ENCODE data around the gene PDE4B. TPM values are rescaled to one million over a fixed set of nuclear protein-coding genes. Genes with fewer than 3 reads are reported as not detected.
"Not testable (repeated sequence)": the region's sequence is repeated elsewhere in the genome, so short reads cannot be mapped to it uniquely, and the experiment has no call there.

PDE4B gene
- total RNA-seq, 1 donor from 2014 or later: 163 TPM

DNA sequence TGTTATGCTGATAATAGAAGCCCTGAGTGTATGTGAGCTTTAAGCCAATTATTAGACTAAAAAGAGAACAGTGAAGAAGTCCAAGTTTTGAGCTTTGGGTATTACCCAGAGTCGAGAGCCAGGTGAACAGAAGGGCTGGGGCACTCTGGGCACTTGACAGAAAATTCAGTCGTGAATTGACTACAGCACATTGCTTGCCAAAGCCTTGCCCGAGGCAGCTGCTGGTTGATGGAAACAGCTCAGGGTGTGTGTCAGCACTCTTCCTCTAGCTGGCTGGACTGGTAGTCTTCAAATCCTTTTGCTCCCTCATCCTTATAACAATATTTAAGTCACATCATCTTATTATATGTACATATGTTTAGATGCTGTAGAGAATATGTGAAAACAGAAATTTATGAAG is 21.3 kb downstream of the PDE4B start:
- peak in 1 of 2 donors; percentile 54 for DNase-seq (ENCODE audit: low read depth in 2 of 2)

DNA sequence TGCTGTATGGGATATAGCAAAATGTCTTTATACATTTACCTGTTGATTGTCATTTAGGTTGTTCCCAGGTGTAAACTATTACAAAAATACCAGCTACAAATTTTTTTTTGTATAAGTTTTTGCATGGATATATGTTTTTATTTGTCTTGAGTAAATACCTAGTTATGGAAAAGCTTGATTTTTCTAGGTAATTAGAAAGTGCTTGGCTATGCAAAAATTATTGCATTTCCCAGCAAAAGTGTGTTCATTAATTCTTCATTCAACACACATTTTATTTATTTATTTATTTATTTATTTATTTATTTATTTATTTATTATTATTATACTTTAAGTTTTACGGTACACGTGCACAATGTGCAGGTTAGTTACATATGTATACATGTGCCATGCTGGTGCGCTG is 22.1 kb downstream of the PDE4B start:
- no peak for DNase-seq (ENCODE audit: low read depth in 2 of 2)

DNA sequence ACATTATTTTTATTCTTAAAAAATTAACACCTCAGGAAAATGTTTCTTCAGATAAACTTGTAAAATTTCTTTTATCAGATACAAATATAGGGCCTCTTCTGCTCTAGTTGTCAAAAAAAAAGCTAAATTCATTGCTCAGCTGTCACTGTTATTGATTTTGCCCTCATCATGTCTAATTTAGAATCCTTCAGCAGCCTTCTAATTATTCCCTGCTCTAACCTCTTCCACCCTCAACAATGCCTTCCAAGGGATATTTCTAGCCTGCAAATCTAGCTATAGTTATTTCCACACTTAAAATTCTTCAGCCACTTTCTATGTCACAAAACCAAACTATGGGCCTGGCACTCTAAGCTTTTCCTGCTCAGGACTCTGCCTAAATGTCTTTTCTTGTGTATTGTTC is 25.2 kb downstream of the PDE4B start:
- DNase-seq (ENCODE audit: low read depth in 2 of 2): no peak

DNA sequence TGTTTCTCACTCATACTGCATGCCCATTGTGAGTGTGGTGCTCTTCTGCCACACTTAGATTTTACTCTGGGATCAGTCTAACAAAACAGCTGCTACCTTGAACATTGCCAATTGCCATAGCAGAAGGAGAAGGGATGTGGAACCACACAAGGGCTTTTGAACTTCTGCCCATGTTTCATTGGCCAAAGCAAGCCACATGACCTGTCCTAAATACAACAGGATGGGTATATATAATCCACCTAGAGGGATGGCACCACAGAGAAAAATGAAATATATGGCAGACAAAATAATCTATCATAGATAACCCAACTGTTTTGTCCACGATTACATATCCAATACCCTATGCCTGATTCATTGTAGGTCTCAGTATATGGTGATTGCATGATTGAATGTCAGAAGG is 26.3 kb downstream of the PDE4B start:
- no peak for DNase-seq (ENCODE audit: low read depth in 2 of 2)

DNA sequence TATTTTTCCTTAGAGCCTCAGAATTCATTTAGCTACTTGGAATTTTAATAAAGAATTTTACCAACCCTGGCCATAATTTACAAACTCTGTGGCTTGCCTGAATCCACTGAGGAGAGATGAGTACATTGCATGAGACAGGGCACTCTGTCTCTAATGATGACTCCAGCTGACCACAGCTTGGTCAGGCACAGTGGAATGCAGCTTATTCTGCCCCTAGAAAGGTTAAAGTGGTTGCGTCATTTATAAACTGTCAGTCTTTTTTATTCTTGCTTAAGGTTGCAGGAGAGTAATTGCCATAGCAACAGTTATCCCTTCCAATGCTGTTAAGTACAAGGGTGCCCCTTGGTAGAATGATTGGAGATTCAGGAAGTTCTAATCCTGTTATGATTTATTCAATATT is 28.3 kb downstream of the PDE4B start:
- peak in 1 of 2 donors; percentile 73 for DNase-seq (ENCODE audit: low read depth in 2 of 2)

DNA sequence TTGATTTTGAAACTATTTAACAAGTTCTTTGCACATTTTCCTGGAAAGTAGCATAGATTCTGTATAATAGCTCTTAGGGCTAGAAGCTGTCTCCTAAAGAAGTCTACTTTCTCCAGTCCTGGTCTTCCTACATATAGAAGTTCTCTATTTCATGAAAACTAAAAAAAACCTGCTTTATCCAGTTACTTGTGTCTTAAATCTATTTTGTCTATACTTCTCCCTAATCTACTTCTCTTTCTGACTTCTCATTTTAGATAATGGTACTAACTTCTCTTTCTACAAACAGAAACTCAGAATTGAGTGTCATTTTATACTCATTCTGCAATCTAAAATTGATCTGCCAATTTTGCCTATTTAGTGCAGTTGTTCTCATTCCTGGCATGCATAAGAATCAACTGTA is 28.7 kb downstream of the PDE4B start:
- no peak for DNase-seq (ENCODE audit: low read depth in 2 of 2)

DNA sequence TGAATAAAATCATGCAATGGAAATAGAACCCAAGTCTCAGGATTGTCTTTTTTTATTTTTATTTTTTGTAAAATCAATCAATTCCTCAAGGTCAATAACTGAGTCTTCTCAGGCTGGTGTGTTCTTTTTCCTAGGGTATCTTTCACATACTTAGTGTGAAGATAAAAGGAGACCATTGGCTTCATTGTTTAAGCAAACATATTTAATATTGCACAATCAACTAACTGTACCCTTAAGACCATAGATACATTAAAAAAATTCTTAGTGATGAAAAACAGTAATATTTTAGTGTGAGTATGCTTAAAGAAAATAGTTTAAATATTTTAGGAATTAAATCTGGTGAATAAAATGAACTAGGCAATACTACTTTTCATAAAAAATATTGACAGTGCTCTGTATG is 31.4 kb downstream of the PDE4B start:
- DNase-seq (ENCODE audit: low read depth in 2 of 2): no peak

DNA sequence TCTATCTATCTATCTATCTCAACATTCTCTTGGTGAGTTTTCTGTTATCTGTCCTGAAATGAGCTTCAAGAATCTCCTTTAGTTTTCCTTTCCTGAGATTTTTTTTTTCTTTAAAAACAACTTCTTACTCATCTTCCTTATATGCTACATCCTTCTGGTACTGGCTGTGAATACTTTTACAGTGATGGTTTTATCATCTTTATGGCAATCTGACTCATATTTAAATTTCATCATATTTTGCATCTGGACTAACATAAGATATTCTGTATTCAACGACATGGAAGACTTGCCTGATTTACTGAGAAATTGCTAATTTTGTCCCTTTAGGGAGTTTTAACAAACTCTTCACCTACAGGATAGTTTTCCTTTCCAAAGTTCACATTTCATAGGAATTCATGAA is 33.0 kb downstream of the PDE4B start:
- peak in 1 of 2 donors; percentile 41 for DNase-seq (ENCODE audit: low read depth in 2 of 2)

DNA sequence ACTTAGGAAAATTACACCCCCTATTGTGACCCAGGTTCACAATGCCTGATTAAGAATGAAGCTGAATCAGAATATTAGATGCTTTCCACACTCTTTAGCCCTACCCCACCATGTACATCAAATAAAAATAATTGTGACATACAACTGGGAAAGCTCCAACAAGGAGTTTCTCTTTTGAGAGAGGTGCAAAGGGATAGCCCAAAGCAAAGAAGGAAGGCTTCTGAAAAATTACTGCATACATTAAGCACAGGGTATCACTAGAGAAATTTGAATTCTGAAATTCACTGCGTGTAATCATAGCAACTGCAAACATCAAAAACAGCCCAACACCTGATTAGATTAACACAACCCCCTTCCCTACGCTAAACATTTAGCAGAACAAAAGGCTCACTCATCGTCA is 34.1 kb downstream of the PDE4B start:
- DNase-seq (ENCODE audit: low read depth in 2 of 2): no peak

DNA sequence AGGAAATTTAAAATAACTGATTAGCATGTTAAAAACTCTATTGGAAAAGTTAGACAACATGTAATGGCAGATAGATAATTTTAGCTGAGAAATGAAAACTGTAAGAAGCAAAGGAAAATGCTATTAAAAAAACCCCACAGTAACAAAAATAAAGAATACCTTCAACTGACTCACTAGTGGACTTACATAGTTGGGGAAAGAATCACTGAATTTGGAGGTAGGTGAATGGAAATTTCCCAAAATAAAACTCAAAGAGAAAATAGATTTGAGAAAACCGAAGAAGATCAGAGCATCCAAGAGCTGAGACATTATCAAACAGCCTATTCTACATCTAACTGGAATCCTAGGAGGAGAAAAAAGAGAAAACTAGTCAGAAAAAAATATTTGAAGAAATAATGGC is 34.7 kb downstream of the PDE4B start:
- no peak for DNase-seq (ENCODE audit: low read depth in 2 of 2)

DNA sequence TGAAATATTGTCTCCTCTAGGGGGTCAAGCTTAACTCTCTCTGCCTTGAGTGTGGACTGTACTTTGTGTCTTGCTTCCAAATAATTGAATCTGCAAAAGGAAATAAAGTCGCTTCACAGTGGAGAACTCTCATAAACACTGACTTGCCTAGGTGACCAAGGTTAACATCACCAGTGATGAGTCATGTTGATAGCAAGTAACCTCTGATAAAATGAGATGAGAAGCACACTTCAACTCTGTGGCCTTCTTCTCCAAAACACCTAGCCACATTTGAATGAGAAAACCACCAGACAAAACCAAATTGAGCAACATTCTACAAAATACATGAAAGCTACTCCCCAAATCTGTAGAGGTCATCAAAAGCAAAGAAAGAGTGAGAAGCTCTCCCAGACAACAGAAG is 37.6 kb downstream of the PDE4B start:
- peak in 1 of 2 donors; percentile 3 for DNase-seq (ENCODE audit: low read depth in 2 of 2)

DNA sequence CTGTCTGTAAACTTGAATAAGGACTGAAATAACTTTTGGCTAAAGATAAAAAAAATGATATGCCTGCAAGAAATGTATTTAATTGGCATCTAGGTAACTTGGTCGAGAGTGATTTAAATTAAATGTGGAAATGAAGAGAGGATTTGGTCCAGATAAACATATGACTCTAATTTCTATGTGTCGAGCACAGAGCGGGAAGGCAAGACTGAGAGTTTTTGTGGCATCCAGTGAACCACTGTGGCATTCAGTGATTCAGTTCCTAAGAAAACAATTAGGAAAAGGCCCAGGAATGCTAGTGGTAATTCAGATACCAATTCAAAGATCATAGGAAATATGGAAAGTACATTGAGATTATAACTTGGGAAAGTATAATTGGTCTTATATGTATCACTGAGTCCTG is 39.6 kb downstream of the PDE4B start:
- DNase-seq (ENCODE audit: low read depth in 2 of 2): peak in 1 of 2 donors; percentile 4

DNA sequence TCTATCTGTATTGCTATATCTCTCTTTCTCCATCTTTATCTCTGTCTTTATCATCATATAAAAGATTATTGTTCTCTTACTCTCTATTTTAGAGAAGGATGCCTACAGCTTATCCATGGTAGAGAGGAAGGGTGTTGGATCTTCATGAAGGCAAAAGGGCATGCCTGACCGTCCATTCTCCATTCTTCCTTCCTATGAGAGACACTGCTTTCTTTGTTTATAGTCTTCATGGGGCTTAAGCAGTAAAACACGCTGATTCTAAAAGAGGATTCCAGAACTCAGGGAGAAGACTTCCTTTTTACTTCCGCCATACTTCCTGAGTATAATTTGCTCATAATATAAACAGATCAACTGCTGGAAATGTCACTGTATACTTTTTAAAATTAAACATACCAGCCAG is 44.0 kb downstream of the PDE4B start:
- peak in 1 of 2 donors; percentile 33 for DNase-seq (ENCODE audit: low read depth in 2 of 2)

DNA sequence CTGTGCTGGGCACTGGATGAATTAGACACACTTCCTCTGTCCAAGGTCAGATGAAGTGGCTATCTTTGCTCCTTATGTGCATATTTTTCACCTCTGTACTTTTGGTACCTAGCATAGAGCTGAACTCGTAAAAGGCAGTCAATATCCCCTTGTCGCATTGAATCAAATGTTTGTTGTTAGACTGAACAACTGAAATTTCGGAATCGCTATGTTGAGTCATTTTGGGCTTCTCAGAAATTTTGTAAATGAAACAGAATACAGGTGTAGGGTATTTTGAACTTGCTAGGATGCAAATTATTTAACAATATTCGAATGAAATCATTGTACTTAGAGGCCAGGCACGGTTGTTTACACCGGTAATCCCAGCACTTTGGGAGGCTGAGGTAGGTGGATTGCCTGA is 48.0 kb downstream of the PDE4B start:
- no peak for DNase-seq (ENCODE audit: low read depth in 2 of 2)

DNA sequence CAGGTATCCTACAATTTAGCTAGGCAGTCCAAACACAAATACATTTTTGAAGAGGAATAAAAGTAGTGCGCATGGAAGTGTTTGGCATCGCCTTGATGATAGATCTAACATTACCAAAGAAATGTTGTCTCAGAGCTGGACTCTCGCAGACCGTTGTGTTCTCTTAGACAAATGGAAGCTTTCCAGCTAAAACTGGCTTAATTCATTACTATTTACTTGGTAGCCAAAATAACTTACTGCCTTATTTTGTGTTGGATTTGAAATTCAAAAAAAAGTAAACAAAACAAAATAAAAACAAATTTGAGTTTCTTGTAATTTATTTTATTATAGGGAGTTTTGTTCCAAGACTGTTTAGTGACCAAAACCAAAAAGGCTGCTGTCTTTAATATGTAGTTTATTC is 51.6 kb downstream of the PDE4B start:
- no peak for DNase-seq (ENCODE audit: low read depth in 2 of 2)

DNA sequence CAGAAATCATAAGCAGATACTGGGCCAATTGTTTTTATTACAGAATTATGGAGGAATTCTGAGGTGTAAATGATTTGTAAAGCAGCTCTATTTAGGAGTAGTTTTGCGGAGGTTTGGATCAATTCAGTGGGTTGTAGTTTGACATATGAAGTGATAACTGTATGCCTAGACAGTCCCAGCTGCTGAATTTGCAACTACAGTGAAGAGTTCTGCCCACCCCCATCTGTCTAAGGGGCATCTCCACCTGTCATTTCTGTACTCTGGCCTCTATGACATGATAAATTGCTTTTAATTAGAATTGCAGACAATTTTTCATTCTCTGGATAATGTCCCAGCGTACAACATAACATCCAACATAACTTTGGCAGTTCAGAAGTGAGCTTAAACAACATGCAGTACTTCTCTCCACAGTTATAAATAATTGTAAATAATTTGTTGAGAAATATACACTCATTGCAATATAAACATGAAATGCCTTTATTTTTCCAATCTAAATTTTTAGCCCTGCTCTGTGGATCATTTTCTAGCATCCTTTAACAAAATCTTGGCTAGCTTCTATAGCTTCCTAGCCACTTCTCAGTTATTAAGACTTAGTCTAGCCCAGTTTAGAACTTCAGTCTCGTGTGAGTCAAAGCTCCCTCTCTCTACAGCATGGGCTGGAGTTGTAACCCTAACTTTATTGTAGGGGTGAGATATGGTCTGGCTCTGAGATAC is 52.3 kb downstream of the PDE4B start:
- DNase-seq (ENCODE audit: low read depth in 2 of 2): no peak

DNA sequence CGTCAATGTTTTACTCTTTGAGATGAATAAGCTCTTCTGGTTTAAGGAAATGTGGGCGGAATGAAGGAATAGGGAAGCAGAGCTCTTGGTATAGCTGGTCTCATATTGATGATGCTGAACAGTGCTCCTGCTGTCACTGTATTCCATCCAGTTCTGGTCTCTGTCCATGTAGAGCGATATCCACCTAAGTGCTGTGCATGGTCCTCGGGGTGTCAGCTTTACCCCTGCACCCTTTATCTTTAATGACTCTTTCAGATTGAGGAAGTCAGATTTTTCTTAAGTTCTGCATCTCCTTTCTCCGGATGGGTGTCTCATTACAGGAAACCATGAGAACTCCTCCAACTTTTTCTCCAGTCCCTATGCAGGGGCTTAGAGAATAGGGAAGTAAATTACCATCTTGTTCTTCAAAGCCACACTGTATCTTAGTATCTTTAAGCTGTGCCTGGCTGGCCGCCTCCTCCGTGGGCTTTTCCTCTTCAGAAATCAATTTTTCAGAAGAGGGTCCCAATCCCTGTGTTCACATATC is 52.9 kb downstream of the PDE4B start:
- DNase-seq (ENCODE audit: low read depth in 2 of 2): no peak

DNA sequence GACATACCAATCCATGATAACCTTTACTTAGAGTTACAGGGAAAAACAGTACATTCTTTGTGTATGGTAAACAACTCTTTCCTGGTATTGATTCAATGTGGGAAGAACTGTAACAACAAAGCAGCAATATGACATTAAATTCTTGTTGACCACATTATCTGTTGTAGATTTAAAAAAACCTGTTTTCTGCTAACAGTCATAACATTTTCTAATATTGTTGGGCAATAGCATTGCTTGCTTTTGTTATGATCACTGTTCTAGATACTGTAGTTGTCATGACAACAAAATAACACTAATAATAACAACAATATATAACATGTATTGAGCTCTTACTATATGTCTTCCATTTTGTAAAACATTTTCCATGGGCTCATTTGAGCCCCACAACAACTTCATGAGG is 54.2 kb downstream of the PDE4B start:
- peak in 1 of 2 donors; percentile 4 for DNase-seq (ENCODE audit: low read depth in 2 of 2)

DNA sequence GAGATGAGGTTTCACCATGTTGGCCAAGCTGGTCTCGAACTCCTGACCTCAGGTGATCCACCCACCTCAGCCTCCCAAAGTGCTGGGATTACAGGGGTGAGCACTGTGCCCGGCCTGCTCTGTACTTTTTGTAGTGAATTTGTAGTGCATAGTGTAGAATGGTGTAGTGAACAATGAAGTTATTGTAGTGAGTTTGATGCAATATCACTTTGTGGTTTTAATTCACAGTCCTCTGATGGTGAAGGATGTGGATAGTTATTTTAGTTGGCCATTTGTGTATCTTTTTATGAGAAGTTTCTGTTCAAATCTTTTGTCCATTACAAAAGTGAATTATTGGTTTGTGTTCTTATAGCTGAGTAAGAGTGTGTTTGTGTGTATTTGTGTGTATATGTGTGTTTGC is 57.6 kb downstream of the PDE4B start:
- no peak for DNase-seq (ENCODE audit: low read depth in 2 of 2)

DNA sequence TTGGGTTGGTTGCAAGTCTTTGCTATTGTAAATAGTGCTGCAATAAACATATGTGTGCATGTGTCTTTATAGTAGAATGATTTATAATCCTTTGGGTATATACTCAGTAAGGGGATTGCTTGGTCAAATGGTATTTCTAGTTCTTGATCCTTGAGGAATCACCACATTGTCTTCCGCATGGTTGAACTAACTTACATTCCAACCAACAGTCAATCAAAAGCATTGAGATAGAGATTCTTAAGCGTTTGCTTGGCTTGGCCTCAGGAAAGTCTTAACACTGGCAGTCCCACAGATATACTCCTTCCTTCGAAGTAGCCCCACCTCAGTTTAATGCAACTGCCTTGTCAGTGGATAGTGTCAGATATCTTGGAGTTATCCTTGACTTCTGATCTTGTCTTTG is 63.9 kb downstream of the PDE4B start:
- not testable (repeated sequence) for DNase-seq (ENCODE audit: low read depth in 2 of 2)

DNA sequence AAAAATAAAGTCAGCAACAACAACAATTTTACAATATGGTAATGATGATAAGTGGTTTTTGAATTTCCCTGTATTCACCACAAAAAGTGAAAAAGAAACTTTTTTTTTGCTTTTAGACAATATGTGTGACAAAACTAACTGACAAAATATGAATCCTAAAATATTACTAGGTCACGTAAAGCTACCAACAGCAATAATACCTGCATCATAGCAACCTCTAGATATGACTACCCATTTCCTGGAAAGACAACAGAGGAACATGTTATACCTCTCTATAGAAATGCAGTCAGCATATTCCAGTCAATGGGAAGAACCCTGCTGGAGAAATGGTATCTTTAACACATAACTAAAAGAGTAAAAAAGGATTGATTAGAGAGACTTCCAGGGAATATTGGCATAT is 73.7 kb downstream of the PDE4B start:
- no peak for DNase-seq (ENCODE audit: low read depth in 2 of 2)

DNA sequence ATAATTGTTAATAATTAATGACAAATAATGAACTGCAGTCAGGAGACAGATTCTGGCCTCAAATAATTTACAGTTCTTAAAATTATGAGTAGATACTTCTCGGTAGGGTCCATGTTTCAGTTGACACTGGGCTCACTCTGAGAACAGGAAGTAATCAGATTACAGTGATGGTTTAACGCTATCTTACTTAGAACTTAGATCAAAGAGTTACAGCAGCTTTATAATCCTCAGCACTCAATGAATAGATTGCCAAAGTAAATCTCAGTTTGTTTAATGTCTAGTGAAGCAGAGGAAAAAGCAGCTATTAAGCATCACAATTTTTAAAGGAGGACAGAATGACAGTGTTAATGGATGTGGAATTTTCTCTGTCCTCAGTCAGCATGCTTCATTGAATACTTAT is 79.6 kb downstream of the PDE4B start:
- DNase-seq (ENCODE audit: low read depth in 2 of 2): no peak

DNA sequence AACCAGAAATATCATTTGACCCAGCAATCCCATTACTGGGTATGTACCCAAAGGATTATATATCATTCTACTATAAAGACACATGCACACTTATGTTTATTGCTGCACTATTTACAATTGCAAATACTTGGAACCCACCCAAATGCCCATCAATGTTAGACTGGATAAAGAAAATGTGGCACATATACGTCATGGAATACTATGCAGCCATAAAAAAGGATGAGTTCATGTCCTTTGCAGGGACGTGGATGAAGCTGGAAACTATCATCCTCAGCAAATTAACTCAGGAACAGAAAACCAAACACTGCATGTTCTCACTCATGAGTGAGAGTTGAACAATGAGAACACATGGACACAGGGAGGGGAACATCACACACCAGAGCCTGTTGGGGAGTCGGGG is 85.6 kb downstream of the PDE4B start:
- not testable (repeated sequence) for DNase-seq (ENCODE audit: low read depth in 2 of 2)

DNA sequence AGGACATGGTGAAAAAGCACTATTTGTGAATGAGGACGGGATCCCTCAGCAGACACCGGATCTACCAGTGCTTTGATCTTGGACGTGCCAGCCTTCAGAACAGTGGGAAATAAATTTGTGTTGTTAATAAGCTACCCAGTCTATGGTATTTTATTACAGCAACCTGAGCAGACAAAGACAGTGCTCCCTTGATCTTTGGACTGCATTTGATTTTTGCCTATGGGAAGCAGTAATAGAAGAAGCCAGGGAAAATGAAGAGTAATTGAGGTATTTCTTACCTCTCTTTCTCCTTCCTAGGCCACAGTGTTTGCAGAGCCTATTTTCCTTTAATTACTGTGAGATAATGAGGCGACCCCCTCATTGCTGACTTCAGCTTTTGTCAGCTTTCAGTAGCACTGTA is 87.9 kb downstream of the PDE4B start:
- DNase-seq (ENCODE audit: low read depth in 2 of 2): no peak
